NB4 (cell line): Measurements from ENCODE around the gene RPL10.

ENCODE experiments used
- CTCF ChIP-seq: IDR thresholded peaks from one replicate; pipeline ENCODE4 v1.5.1; 2012; ENCODE audit warnings: low read depth, low read length
- POLR2A ChIP-seq: IDR thresholded peaks from 2 replicates; pipeline ENCODE4 v1.6.1; 2011; ENCODE audit warnings: mild to moderate bottlenecking; ENCODE audit not compliant: insufficient read length; ENCODE audit errors: extremely low read depth

- TF ChIP-seq CTCF (no peak), POLR2A (no peak)
Measured at GRCh38 chrX:154355094-154355775, 42.9 kb upstream of the RPL10 start.
